HG03196 (cell line): ENCODE measurements around the gene ZBBX.

Experiments
- ATAC-seq: cut with Tn5 transposase; IDR thresholded peaks from one replicate; pipeline ENCODE4 v1.9.1; 2021; ENCODE audit not compliant: unreplicated experiment

The ZBBX gene

DNA sequence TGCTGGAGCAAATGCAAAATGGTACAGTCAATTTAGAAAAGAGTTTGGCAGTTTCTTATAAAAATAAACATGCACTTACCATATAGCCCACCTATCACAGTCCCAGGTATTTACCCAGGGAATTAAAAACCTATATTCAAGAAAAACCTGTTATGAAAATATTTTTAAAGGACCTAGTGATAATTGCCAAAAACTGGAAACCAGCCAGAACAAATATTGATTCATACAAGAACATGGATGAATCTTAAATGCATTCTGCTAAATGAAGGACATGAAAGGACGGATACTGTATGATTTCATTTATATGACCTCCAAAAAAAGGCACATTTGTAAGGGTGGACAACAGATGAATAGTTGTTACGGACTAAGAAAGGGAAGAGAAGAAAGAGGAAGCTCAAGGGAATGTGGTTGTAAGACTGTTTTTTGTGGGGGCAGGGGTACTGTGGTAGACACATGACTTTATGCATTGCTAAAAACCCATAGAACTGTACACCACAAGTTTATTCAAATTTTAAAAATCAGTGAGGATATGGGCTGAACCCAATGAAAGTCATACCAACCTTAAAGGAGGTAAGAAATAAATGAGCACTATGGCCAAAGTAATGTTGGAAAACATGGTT, 61.0 kb downstream of the ZBBX start:
- ATAC-seq = no peak

DNA sequence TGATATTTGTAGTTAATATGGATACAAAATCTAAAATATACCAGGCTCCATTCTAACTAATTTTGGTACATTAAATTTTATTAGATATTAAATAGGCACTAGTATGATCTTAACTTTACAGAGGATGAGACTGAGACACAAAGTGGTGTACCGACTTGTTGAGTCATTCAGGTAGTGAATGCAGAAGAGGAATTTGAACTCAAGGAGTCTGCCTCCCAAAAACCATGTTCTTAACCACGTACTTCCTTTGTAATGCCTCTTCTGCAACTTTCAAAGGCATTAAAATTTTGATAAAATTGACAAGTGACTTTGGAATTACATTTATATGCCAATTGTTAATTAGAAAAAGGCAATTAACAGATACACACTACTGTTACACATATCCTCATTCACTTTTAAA, 61.8 kb downstream of the ZBBX start:
- no peak for ATAC-seq

GRCh38 chr3:167306319-167306718, 73.8 kb downstream of the ZBBX start:
- ATAC-seq = no peak

DNA sequence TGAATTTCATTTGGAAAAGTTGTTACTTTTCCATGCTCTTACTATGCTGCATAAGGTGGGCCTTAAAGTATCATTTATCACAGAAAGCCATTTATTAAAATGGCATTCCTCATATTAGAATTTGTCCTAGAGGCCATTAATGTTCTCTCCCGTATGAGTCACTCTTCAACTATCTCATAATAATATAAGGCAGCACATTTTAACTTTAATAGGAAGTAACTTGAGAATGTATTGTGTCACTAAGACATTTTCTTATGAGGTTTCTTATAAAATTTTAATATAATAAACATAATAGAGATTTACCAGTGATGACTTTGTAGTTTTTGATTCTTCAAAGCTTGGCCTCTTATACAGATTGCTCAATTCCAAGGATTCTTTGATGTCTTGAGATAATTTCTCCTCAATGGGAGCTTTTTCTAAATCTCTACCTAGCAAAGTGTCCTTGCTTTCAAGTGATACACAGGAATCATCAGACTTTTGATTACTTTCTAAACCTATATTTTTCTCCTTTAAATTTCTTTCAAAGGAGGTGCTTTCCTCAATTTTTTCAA, 74.7 kb downstream of the ZBBX start:
- no peak for ATAC-seq

DNA sequence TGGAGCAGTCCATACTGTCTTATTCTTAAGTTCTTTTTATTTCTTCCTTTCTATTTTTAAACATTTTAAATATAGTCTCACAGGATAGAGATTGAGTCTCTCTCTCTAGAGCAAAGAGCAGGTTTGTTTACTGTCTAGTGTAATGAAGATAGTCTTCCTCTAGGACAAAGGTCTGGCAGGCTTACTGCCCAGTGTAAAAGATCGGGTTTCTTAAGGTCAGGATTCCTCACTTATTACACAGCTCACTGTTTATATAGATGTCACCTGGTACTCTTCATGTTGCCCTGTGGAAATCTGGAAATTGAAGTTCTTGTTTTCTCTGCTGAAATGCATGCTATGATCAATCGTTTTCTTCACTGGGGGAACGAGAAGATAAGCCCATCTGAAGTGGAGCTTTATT, 76.0 kb downstream of the ZBBX start:
- ATAC-seq = no peak

GRCh38 chr3:167302678-167303077, 77.4 kb downstream of the ZBBX start:
- no peak for ATAC-seq

- ATAC-seq = no peak
Measured at GRCh38 chr3:167300207-167300606, 79.9 kb downstream of the ZBBX start.

GRCh38 chr3:167289435-167289834, 90.7 kb downstream of the ZBBX start:
- ATAC-seq = no peak

DNA sequence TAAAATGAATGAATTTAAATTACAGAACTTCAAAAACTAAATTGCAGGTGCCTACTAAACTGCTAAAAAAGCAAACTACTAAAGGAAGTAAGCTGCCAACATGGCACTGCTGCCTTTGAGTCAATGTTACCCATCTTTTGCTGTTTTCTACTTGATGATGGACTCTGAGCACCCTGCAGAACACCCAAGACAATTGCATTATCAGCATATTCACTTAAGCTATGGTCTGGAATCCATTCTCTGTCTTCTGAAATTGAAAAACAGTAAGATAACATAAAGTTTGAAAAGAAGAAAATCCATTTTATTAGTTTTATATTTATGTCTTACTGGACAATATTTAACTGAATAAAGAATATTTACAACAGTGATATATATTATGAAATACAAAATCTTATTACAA, 91.4 kb downstream of the ZBBX start:
- no peak for ATAC-seq

- ATAC-seq = no peak
Measured at GRCh38 chr3:167287308-167287707, 92.8 kb downstream of the ZBBX start.

GRCh38 chr3:167274141-167274874, 105.8 kb downstream of the ZBBX start:
- no peak for ATAC-seq

- ATAC-seq = no peak
Measured at GRCh38 chr3:167253037-167253436, 127.1 kb downstream of the ZBBX start.

- ATAC-seq = no peak
Measured at GRCh38 chr3:167251678-167252077, 128.4 kb downstream of the ZBBX start.

DNA sequence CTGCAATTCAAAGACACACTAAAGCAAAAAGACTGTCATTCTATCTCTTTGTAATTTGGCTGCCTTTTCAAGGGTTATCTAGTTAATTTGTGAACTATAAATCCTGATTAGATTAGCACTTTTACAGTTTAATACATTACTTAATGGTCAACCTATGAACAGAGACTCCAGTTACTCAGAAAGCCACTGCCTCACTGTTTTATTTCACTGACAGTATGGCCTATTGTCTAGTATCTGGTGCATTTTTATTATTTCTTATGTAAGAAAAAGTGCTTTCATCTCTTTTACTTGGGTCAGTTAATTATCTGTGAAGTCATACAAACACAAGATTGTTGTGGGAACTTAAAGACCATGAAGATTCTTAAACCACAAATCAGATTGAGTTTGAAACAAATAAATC, 133.8 kb downstream of the ZBBX start:
- no peak for ATAC-seq

GRCh38 chr3:167241048-167241845, 138.8 kb downstream of the ZBBX start:
- no peak for ATAC-seq

GRCh38 chr3:167228135-167228534, 152.0 kb downstream of the ZBBX start:
- ATAC-seq = no peak

DNA sequence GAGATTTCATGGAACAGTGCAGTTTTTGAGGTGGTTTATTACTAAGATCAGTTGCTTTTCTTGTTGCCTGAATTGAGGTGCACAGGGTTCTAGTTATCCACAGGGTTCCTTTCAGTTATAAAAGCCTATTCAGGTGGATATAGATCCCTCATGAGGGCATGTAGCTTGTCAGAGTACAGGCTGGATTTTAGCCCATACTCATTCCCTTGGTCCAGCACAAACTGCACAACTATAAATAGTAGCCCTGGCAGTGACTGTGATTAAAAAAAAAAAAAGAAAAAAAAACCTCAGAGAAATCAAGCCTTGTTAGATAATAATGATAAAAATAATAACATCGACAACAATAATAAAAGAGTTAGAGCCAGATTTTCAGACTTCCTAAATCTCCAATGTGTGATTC, 154.3 kb downstream of the ZBBX start:
- ATAC-seq = no peak

- no peak for ATAC-seq
Measured at GRCh38 chr3:167209011-167209410, 171.1 kb downstream of the ZBBX start.

DNA sequence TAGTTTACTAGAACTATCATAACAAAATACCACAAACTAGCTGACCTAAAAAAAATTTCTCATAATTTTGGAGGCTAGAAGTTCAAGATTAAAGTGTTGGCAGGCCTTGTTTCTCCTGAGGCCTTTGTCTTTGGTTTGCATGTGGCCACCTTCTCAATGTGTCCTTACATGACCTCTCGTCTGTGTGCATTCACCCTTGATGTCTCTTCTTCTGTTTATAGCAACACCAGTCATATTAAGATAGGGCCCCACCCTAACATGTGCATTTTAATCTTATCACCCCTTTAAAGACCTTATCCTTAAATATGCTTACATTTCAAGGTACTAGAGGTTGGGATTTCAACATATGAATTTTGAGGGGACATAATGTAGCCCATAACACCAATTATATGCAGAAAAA, 177.0 kb downstream of the ZBBX start:
- no peak for ATAC-seq

DNA sequence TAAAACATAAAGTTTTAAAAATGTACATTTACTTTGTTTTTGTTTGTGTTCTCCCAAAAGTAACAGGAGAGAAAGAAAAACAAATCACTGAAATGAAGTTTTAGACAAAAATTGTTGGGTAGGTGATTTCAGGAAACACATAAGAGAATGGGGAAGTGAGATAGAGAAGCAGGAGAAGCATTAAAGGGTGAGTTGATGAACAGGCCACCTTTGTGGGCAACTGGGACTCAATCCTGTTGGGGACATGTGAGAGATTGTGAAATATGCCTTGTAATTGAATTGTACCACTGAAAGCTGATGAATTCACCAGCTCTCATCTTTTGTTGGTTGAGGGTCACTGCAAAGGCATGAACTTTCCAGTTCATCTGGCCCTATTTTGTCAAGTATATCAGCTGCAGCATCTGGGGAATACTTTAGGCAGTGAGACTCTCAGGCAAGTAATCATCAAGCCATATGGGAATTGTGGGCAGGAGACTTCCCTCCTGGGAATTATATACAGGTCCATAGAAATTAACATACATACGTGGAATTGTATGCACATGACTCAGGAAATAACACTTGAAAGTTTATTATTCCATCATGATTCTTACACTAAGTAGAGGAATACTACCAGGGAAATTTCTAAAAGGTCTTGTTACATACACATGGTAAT, 181.0 kb downstream of the ZBBX start:
- no peak for ATAC-seq
